Activated CD8-positive, alpha-beta T cell treated with anti-CD3 and anti-CD28 coated beads for 36 hours (primary cell): Measurements from ENCODE around the gene DOCK4. TPM values are rescaled to one million over a fixed set of nuclear protein-coding genes. Genes with fewer than 3 reads are reported as not detected.

ENCODE experiments used
- ATAC-seq: fragments of 200-7000 bp; cut with Tn5 transposase; one replicate; pipeline ENCODE4 v1.10.0; 2021; ENCODE audit warnings: mild to moderate bottlenecking, moderate library complexity
- CTCF ChIA-PET: fragments of 350-600 bp; sonication (Branson Sonifier 250); formaldehyde crosslinking; loops from one replicate; lab custom pipeline; 2021; ENCODE audit warnings: antibody characterized with exemption; lab: Charles Lee
- POLR2A ChIA-PET: fragments of 350-600 bp; sonication (Branson Sonifier 250); formaldehyde crosslinking; loops from one replicate; lab custom pipeline; 2021; ENCODE audit warnings: antibody characterized with exemption; lab: Charles Lee
- DNase-seq: peaks from one replicate; pipeline ENCODE4 v3.0.0-alpha.2; 2020
- H3K27ac Mint-ChIP-seq: one replicate; pipeline ENCODE4 v1.8.0; 2021; ENCODE audit warnings: mild to moderate bottlenecking, mixed read lengths
- H3K27me3 Mint-ChIP-seq: one replicate; pipeline ENCODE4 v1.8.0; 2021; ENCODE audit warnings: mixed read lengths
- H3K36me3 Mint-ChIP-seq: one replicate; pipeline ENCODE4 v1.8.0; 2021; ENCODE audit warnings: low read depth, mixed read lengths
- H3K4me1 Mint-ChIP-seq: one replicate; pipeline ENCODE4 v1.8.0; 2021; ENCODE audit warnings: low read depth, mixed read lengths
- H3K4me3 Mint-ChIP-seq: one replicate; pipeline ENCODE4 v1.8.0; 2021; ENCODE audit warnings: mild to moderate bottlenecking, moderate library complexity, mixed read lengths
- H3K9me3 Mint-ChIP-seq: one replicate; pipeline ENCODE4 v1.8.0; 2021; ENCODE audit warnings: mixed read lengths
- intact Hi-C: fragments of 100-400 bp; cut with micrococcal nuclease; formaldehyde crosslinking; loops from one replicate; pipeline ENCODE4 v1.10.0; 2022
- total RNA-seq, 2 experiments: library from RNA; stranded (reverse); gene quantifications; one replicate each; pipeline ENCODE4 v1.2.3, GENCODE V29; 2021
- TF ChIP-seq, protein P1 (sequence below): fragments of 200-600 bp; IDR thresholded peaks from one replicate; pipeline ENCODE4 v1.8.0; 2022; ENCODE audit warnings: antibody characterized with exemption, mild to moderate bottlenecking

The DOCK4 gene
- total RNA-seq, 2 experiments from 2014 or later, result 0.31 to 0.32 TPM

DNA sequence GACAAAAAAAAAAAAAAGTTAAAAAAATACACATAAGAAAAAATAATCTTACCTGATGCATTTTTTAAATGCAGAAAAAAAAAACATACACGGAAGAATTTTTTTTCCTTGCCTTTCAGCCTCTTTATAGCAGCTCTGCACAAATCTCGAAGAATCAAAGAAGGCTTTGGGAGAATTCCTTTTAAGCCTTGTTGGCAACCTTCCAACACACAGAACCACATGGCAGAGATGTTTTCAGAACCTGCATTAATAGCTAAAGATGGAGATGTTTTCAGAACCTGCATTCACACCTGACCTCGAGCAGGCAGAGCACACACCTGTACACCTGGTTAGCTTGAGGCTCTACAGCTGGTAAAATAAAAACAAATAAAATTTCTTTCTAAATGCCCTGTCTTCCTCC, 65.6 kb downstream of the DOCK4 start:
- DNase-seq (no peak), ATAC-seq (no peak)
- intact Hi-C loops, result no loop called here
- Mint-ChIP-seq H3K27ac (no peak overlapping the region), H3K4me3 (no peak overlapping the region), H3K9me3 (no peaks in the 10 kb centered on the region), H3K27me3 (peaks cover 2% of the 10 kb centered on the region), H3K4me1 (no peaks in the 10 kb centered on the region), H3K36me3 (no peaks in the 10 kb centered on the region)
- TF ChIP-seq, protein P1, sequence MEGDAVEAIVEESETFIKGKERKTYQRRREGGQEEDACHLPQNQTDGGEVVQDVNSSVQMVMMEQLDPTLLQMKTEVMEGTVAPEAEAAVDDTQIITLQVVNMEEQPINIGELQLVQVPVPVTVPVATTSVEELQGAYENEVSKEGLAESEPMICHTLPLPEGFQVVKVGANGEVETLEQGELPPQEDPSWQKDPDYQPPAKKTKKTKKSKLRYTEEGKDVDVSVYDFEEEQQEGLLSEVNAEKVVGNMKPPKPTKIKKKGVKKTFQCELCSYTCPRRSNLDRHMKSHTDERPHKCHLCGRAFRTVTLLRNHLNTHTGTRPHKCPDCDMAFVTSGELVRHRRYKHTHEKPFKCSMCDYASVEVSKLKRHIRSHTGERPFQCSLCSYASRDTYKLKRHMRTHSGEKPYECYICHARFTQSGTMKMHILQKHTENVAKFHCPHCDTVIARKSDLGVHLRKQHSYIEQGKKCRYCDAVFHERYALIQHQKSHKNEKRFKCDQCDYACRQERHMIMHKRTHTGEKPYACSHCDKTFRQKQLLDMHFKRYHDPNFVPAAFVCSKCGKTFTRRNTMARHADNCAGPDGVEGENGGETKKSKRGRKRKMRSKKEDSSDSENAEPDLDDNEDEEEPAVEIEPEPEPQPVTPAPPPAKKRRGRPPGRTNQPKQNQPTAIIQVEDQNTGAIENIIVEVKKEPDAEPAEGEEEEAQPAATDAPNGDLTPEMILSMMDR, result no peak
- ChIA-PET CTCF (no interaction called here), POLR2A (interaction anchor here (1.3 kb wide), 1 partner anchor 9 kb away, joined by 3 read pairs; no protein-coding TSS in a partner anchor)

GRCh38 chr7:112138938-112139337, 67.3 kb downstream of the DOCK4 start:
- TF ChIP-seq, protein P1, result no peak
- ATAC-seq (no peak), DNase-seq (no peak)
- no peaks in the 10 kb centered on the region for H3K9me3 Mint-ChIP-seq
- ChIA-PET POLR2A (interaction anchor here (1.1 kb wide), 1 partner anchor 192 kb away, joined by 4 read pairs; no protein-coding TSS in a partner anchor), CTCF (no interaction called here)
- no peaks in the 10 kb centered on the region for H3K27me3 Mint-ChIP-seq
- intact Hi-C loops, result no loop called here
- H3K36me3 Mint-ChIP-seq, result no peaks in the 10 kb centered on the region
- H3K4me3 Mint-ChIP-seq, result no peak overlapping the region
- H3K4me1 Mint-ChIP-seq, result no peaks in the 10 kb centered on the region
- no peak overlapping the region for H3K27ac Mint-ChIP-seq

GRCh38 chr7:112138325-112138852, 67.8 kb downstream of the DOCK4 start:
- DNase-seq (no peak), ATAC-seq (peak; percentile 53)
- H3K4me1 Mint-ChIP-seq, result no peaks in the 10 kb centered on the region
- POLR2A ChIA-PET, result no interaction called here
- no peak overlapping the region for H3K4me3 Mint-ChIP-seq
- intact Hi-C loops, result no loop called here
- H3K36me3 Mint-ChIP-seq, result no peaks in the 10 kb centered on the region
- TF ChIP-seq, protein P1, result no peak
- no peaks in the 10 kb centered on the region for H3K9me3 Mint-ChIP-seq
- CTCF ChIA-PET, result no interaction called here
- H3K27me3 Mint-ChIP-seq, result no peaks in the 10 kb centered on the region
- H3K27ac Mint-ChIP-seq, result no peak overlapping the region

- no peak for ATAC-seq
- Mint-ChIP-seq H3K4me1 (no peaks in the 10 kb centered on the region), H3K36me3 (no peaks in the 10 kb centered on the region)
Measured at GRCh38 chr7:112137141-112138101, 68.8 kb downstream of the DOCK4 start.

More at GRCh38 chr7:112137141-112138101, 68.8 kb downstream of the DOCK4 start:
- no peak for DNase-seq
- H3K9me3 Mint-ChIP-seq, result no peaks in the 10 kb centered on the region
- ChIA-PET CTCF (interaction anchor here (1.1 kb wide), 1 partner anchor 19 kb away, joined by 3 read pairs; no protein-coding TSS in a partner anchor), POLR2A (no interaction called here)
- no peak overlapping the region for H3K4me3 Mint-ChIP-seq
- intact Hi-C loops, result no loop called here
- TF ChIP-seq, protein P1, result no peak
- no peaks in the 10 kb centered on the region for H3K27me3 Mint-ChIP-seq
- no peak overlapping the region for H3K27ac Mint-ChIP-seq
